Mesothelial cell of epicardium (in vitro differentiated cells): ENCODE measurements around the gene TMEM108. TPM values are rescaled to one million over a fixed set of nuclear protein-coding genes. Genes with fewer than 3 reads are reported as not detected.

Experiments used
- DNase-seq, 2 experiments: peaks; one replicate each; pipeline ENCODE4 v3.0.0; 2021; ENCODE audit warnings: low spot score in 2 of 2; ENCODE audit not compliant: unreplicated experiment in 2 of 2
- H3K27ac Mint-ChIP-seq: 2 replicates; pipeline ENCODE4 v1.8.0; 2021; ENCODE audit warnings: mixed read lengths
- H3K27me3 Mint-ChIP-seq: 2 replicates; pipeline ENCODE4 v1.8.0; 2021; ENCODE audit warnings: low read depth, mixed read lengths
- H3K36me3 Mint-ChIP-seq: 2 replicates; pipeline ENCODE4 v1.8.0; 2021; ENCODE audit warnings: mixed read lengths
- H3K4me1 Mint-ChIP-seq: 2 replicates; pipeline ENCODE4 v1.8.0; 2021; ENCODE audit warnings: mixed read lengths
- H3K4me3 Mint-ChIP-seq: 2 replicates; pipeline ENCODE4 v1.8.0; 2021; ENCODE audit warnings: mild to moderate bottlenecking, moderate library complexity, mixed read lengths
- H3K9me3 Mint-ChIP-seq: 2 replicates; pipeline ENCODE4 v1.8.0; 2021; ENCODE audit warnings: mixed read lengths
- CTCF ChIP-seq: fragments of 200-600 bp; sonication (generic); IDR thresholded peaks from one replicate; pipeline ENCODE4 v1.5.0; 2021; ENCODE audit warnings: antibody characterized with exemption; ENCODE audit not compliant: unreplicated experiment
- total RNA-seq: library from RNA; stranded (reverse); gene quantifications from 3 replicates; pipeline ENCODE4 v1.2.1, GENCODE V29; 2021

The TMEM108 gene
- total RNA-seq, 1 donor from 2014 or later: 17.3 TPM

- Mint-ChIP-seq H3K4me3 (no peak overlapping the region), H3K4me1 (peaks cover 8% of the 10 kb centered on the region), H3K9me3 (no peaks in the 10 kb centered on the region), H3K36me3 (no peaks in the 10 kb centered on the region), H3K27me3 (peaks cover 8% of the 10 kb centered on the region), H3K27ac (no peak overlapping the region)
- no peak for DNase-seq
- TF ChIP-seq CTCF: no peak
Measured at GRCh38 chr3:133271539-133271938, 233.3 kb downstream of the TMEM108 start.

GRCh38 chr3:133273346-133273745, 235.2 kb downstream of the TMEM108 start:
- Mint-ChIP-seq H3K9me3 (no peaks in the 10 kb centered on the region), H3K36me3 (no peaks in the 10 kb centered on the region), H3K4me1 (peaks cover 8% of the 10 kb centered on the region), H3K27ac (no peak overlapping the region), H3K27me3 (peaks cover 8% of the 10 kb centered on the region), H3K4me3 (no peak overlapping the region)
- no peak for DNase-seq
- no peak for TF ChIP-seq CTCF

- H3K36me3 Mint-ChIP-seq: no peaks in the 10 kb centered on the region
- no peak for DNase-seq
- H3K27ac Mint-ChIP-seq: no peak overlapping the region
- TF ChIP-seq CTCF: no peak
- H3K4me1 Mint-ChIP-seq: peaks cover 4% of the 10 kb centered on the region
- peaks cover 8% of the 10 kb centered on the region for H3K27me3 Mint-ChIP-seq
- no peak overlapping the region for H3K4me3 Mint-ChIP-seq
- H3K9me3 Mint-ChIP-seq: no peaks in the 10 kb centered on the region
Measured at GRCh38 chr3:133274477-133274876, 236.3 kb downstream of the TMEM108 start.

GRCh38 chr3:133276594-133276993, 238.4 kb downstream of the TMEM108 start:
- DNase-seq: no peak
- Mint-ChIP-seq H3K9me3 (no peaks in the 10 kb centered on the region), H3K4me3 (no peak overlapping the region), H3K4me1 (no peaks in the 10 kb centered on the region), H3K27me3 (peaks cover 1% of the 10 kb centered on the region), H3K36me3 (no peaks in the 10 kb centered on the region), H3K27ac (no peak overlapping the region)
- TF ChIP-seq CTCF: no peak

- DNase-seq: no peak
- peaks cover 1% of the 10 kb centered on the region for H3K27me3 Mint-ChIP-seq
- no peaks in the 10 kb centered on the region for H3K4me1 Mint-ChIP-seq
- H3K27ac Mint-ChIP-seq: no peak overlapping the region
- TF ChIP-seq CTCF: no peak
- H3K4me3 Mint-ChIP-seq: no peak overlapping the region
- H3K9me3 Mint-ChIP-seq: no peaks in the 10 kb centered on the region
- no peaks in the 10 kb centered on the region for H3K36me3 Mint-ChIP-seq
Measured at GRCh38 chr3:133277813-133278212, 239.6 kb downstream of the TMEM108 start.
